Measurements from ENCODE around the gene ACTL6A.

The ACTL6A gene

GRCh38 chr3:179589143-179589542 lies 26.4 kb downstream of the ACTL6A start:
- H3K4me3 ChIP-seq (ENCODE audit: low read depth, low read length): no peak overlapping the region
- TF ChIP-seq CTCF (IDR thresholded peaks at IDR 0.05; ENCODE audit: control insufficient read depth, extremely low read depth, insufficient read depth): no peak
- no peak for DNase-seq (ENCODE audit: low read depth)

GRCh38 chr3:179590669-179591068 lies 27.9 kb downstream of the ACTL6A start:
- TF ChIP-seq CTCF (IDR thresholded peaks at IDR 0.05; ENCODE audit: control insufficient read depth, extremely low read depth, insufficient read depth): no peak
- no peak for DNase-seq (ENCODE audit: low read depth)
- H3K4me3 ChIP-seq (ENCODE audit: low read depth, low read length): no peak overlapping the region

- no peak overlapping the region for H3K4me3 ChIP-seq (ENCODE audit: low read depth, low read length)
- no peak for TF ChIP-seq CTCF (IDR thresholded peaks at IDR 0.05; ENCODE audit: control insufficient read depth, extremely low read depth, insufficient read depth)
- no peak for DNase-seq (ENCODE audit: low read depth)
Measured at GRCh38 chr3:179591313-179591712, 28.6 kb downstream of the ACTL6A start.

GRCh38 chr3:179599531-179599930 lies 36.8 kb downstream of the ACTL6A start:
- H3K4me3 ChIP-seq (ENCODE audit: low read depth, low read length): no peak overlapping the region
- no peak for DNase-seq (ENCODE audit: low read depth)
- TF ChIP-seq CTCF (IDR thresholded peaks at IDR 0.05; ENCODE audit: control insufficient read depth, extremely low read depth, insufficient read depth): no peak

GRCh38 chr3:179603321-179603720 lies 40.6 kb downstream of the ACTL6A start:
- DNase-seq (ENCODE audit: low read depth): no peak
- peak overlapping the region; percentile 88 for H3K4me3 ChIP-seq (ENCODE audit: low read depth, low read length)
- TF ChIP-seq CTCF (IDR thresholded peaks at IDR 0.05; ENCODE audit: control insufficient read depth, extremely low read depth, insufficient read depth): no peak

- no peak for DNase-seq (ENCODE audit: low read depth)
- no peak for TF ChIP-seq CTCF (IDR thresholded peaks at IDR 0.05; ENCODE audit: control insufficient read depth, extremely low read depth, insufficient read depth)
- H3K4me3 ChIP-seq (ENCODE audit: low read depth, low read length): peak overlapping the region; percentile 88
Measured at GRCh38 chr3:179603831-179604230, 41.1 kb downstream of the ACTL6A start.

GRCh38 chr3:179604321-179605078 lies 41.8 kb downstream of the ACTL6A start, which contains the start of the genes MRPL47 and NDUFB5:
TSS of gene MRPL47 (minus strand) at chr3:179604638. CDS start at chr3:179604624, 14 bp downstream.
TSS of gene NDUFB5 (plus strand) at chr3:179604794. CDS start at chr3:179604816, 22 bp downstream.
- H3K4me3 ChIP-seq (ENCODE audit: low read depth, low read length): peak within 1 kb of the TSS; percentile 88
- TF ChIP-seq CTCF (IDR thresholded peaks at IDR 0.05; ENCODE audit: control insufficient read depth, extremely low read depth, insufficient read depth): no peak
- DNase-seq (ENCODE audit: low read depth): peak; percentile 95

Data from LNCaP clone FGC (cell line).